NAMALWA (cell line): ENCODE data around the gene THRSP.
A peak's percentile ranks its signal among the peaks of the same experiment; 100 is the strongest.
"Not testable (repeated sequence)": the region's sequence is repeated elsewhere in the genome, so short reads cannot be mapped to it uniquely, and the experiment has no call there.

ENCODE experiments used
- DNase-seq: peaks from one replicate; pipeline ENCODE4 v3.0.0-alpha.2; 2015; ENCODE audit warnings: low spot score

THRSP gene

DNA sequence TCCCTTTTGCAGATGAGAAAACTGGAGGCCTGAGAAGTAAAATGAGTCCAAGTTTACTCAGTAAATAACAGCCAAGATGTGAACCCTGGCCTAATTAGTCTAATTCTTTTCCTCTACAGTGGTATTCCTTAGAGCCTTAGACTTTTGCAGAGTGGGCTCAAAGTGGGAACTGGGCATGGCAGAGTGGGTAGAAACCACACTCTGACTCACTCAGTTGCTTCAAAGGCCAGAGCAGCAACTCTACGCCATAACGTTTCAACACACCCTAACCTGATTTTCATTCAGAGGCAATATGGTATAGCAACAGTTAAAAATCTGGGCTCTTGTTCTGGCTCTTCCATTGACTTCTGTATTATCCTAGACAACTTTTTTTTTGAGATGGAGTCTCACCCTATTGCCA, 2.8 kb downstream of the THRSP start:
- no peak for DNase-seq

DNA sequence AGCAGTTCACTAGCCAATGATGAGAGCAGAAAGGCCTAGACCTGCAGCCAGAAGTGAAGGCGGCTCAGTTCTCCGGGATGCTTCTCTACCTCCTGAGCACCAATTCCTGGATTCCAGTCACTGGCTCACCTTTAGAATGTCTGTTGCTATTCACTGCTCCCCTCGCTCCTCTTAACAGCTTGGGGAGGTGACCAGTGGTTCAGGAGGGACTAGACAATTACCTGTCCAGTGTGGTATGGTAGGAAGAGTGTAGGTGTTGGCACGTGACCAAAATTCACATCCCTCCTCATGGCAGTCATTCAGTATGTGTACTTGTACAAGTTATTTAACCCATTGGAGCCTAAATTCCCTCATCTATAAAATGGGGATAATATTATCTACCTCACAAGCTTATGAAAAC, 4.0 kb downstream of the THRSP start:
- no peak for DNase-seq

DNA sequence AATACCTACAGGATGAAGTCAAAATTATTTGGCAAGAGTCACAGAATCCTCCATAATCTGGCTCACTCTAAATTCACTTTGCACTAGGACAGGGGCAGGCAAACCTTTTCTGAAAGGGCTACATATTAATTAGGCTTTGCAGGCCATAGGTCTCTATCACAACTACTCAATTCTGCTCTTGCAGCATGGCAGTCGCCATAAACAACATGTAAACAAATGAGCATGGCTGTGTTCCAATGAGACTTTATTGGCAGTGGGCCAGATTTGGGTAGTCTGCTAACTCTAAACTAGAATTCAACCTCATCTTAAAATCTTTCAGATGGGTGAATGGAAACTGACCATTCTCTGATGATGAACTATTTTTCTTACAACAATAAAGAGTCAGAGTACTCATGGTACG, 5.8 kb downstream of the THRSP start:
- DNase-seq, result peak; percentile 59

DNA sequence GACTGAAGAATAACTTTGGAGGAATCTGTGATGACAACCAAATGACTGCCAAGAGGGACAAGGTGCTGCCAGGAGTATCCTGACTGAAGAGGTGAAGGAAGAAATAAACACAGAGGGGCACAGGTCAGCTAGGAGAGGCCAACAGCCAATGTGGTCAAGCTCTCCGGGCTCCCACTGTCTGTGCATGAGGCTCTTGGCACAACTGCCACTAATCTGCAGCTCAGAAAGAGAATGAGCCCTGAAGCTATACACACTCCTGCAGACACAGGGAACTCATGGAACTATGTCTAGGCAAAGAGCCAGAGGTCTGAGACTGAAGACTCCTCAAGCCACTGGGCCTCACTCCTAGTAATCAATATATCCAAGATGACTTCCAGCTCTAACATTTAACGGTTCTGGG, 7.0 kb downstream of the THRSP start:
- no peak for DNase-seq

DNA sequence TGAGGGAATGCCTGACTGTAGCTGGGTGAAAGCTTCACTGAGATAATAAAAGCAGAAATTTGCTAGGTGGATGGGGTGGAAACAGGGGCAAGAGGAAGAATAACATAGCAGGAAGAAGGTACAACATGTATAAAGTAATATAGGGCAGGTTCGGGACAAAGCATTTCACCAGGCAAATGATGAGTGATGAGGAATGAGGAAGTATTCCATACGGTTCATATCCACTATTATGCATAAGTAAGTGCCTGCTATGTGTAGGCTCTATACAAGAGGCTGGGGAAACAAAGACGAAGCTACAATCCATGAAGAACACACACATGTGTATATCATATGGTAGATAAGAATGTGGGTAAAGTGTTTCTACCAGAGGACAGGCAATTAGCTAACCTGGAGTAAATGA, 8.1 kb downstream of the THRSP start:
- DNase-seq, result no peak

DNA sequence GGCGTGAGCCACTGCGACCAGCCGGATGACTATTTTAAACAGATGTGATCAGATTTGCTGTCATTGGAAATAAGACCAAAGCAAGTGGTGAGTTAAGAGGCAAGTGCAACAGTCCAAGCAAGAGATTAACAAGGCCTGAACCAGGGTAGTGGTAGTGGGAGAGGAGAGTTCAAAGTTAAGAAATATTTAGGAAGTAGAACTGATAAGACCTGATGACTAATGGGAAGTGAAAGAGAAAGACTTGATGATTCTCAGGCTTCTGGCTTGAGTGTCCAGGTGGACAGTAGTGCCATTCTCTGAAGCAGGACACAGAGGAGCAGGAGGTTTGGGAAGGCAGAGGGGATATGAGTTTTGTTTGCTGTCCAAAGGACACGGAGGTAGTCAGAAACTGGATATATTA, 8.8 kb downstream of the THRSP start:
- no peak for DNase-seq

DNA sequence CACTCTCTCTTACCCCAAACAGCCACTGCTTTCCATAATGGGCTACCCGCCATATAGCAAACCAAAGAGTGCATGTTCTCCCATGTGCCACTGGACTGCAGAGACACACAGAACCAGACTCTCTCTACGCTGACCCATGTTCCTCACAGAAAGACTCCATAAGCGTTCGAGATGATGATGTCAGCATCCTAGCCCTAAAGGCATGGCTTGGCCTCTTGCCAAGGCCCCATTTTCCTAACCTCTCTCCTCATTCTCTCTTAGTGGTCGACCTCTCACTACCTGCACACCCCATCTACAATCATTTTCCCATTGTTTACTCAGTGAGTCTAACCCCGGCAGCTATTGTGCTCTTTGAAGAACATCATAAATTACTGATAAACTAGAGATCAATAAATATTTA, 11.1 kb downstream of the THRSP start:
- DNase-seq, result no peak

DNA sequence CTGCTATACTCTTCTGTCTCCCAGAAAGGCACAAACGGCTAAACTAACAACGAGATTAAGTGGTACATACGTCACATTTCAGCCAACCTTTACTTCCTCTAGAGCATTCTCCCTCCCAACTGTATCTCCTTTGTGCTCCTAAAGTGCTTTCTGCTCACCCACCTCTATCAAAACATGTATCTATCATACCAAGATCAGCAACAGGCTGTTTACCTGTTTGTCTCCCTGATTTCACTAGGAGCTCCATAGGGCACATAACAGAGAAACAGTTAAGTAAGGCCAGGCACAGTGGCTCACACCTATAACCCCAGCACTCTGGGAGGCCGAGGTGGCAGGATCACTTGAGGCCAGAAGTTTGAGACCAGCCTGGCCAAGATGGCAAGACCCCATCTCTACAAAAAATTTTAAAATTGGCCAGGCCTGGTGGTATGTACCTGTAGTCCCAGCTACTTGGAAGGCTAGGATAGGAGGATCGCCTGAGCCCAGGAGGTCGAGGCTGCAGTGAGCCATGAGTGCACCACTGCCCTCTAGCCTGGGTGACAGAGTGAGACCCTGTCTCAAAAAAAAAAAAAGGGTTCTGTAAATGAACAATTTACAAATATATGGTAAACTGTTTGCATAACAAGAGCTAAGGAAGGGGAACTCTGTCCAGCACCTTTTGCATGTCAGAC, 13.2 kb downstream of the THRSP start:
- DNase-seq, result no peak

DNA sequence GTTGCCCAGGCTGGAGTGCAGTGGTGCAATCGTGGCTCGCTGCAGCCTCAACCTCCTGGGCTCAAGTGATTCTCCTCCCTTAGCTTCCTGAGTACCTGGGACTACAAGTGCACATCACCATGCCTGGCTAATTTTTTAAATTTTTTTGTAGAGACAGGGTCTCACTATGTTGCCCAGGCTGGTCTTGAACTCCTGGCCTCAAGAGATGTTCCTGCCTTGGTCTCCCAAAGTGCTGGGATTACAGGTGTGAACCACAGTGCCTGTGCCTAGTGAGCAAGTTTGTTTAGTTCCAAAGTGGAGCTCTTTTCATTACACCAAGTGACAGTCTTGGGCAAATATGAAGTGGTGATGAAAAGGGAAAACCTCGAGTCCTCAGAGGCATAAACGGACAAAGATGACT, 13.9 kb downstream of the THRSP start:
- not testable (repeated sequence) for DNase-seq

DNA sequence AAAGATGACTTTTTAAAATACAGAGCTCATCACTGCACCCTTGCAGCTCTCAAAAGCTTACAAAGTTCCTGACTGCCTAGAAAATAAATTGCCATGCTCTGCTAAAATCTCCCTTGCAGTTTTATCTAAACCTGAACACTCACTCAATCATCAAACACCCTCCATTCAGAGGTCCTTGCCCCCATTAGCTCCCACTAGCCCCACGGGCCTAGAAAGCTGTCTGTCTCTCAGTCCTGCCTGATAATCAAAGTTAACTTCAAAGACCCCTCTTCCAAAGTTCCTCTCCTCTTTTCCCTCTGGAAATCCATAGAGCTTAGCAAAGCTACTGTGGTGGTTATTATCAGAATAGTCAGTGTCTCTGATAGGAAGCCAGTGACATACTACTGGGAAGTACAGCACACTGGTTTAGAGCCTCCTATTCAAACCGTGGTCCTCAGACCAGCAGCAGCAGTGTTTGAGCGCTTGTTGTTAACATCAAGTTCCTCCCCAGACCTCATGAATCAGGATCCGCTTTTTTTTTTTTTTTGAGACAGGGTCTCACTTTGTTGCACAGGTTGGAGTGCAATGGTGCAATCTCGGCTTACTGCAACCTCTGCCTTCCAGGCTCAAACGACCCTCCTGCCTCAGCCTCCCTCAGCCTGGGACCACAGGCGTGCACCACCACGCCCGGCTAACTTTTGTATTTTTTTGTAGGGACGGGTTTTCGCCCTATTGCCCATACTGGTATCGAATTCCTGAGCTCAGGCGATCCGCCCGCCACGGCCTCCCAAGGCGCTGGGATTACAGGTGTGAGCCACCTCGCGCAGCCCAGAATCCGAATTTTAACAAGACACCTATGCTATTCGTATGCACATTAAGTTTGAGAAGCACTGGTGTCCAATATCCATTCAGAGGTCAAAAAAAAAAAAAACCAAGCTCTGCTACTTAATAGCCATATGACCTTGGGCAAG, 14.8 kb downstream of the THRSP start:
- peak; percentile 30 for DNase-seq

DNA sequence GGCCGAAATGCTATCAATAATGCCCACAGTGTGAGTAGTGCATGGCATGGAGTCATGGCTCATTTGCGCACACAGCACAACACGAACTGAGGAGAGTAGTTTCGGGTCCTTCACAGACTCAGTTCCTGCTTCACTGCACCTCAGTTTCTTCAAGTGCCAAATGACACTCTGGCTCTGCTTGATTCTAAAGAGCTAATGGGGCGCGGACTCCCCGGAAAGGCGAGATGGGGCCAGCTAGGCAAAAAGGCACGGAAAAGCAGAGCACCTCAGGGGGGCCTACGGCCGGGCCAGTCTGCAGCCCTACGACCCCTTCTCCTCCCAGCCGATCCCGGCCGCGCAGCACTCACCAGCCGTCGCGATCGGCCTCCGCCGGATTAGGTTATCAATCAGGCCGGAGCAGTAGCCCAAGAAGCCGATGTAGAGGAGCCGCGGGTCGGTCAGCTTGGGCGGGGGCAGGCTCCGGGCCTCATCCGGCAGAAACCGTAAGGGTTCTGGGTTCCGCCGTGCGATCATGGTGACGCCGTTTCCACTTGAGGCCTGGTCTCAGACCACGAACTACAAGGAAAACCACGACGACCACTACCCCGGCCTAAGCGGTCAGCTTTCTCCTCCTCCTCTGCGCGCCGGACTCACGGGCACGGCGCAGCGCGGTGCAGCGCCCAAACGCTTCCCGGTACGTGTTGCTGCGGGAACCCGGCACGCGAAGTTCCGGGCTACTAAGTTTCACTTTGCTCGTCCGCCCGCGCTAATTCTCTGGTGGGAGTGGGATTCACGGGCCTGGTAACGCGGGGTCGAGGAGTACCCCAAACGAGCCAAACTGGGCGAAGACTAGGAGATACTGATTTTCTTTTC, 15.8 kb downstream of the THRSP start, which contains the start of gene NDUFC2:
NDUFC2 (minus strand) TSS at position 631 of the 852 bp plus-strand sequence; CDS start at position 513, 118 bp downstream.
- DNase-seq, result peak; percentile 68

DNA sequence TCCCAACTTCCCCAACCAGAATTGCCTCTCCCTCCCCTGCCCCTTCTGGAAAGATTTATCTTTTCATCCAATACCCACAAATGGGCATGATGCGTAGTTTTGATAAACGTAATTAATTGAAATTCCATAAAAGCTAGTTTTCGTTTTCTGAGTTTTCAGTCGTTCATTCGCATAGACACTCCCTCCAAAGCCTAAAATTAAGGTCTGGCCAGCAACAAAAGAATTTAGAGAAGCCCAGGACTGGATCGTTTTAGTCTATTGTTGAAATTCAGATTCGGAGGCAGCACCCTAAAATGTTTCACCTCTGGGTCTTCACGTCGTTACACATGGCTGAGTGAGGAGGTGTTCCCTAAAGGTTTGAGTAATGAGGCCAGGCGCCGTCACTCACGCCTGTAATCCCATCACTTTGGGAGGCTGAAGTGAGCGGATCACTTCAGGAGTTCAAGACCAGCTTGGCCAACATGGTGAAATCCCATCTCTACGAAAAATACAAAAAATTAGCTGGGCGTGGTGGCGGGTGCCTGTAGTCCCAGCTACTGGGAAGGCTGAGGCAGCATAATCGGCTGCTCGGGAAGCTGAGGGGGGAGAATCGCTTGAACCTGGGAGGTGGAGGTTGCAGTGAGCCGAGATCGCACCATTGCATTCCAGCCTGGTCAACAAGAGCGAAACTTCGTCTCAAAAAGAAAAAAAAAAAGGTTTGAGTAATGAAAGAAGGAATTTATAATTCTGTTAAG, 16.6 kb downstream of the THRSP start:
- no peak for DNase-seq

DNA sequence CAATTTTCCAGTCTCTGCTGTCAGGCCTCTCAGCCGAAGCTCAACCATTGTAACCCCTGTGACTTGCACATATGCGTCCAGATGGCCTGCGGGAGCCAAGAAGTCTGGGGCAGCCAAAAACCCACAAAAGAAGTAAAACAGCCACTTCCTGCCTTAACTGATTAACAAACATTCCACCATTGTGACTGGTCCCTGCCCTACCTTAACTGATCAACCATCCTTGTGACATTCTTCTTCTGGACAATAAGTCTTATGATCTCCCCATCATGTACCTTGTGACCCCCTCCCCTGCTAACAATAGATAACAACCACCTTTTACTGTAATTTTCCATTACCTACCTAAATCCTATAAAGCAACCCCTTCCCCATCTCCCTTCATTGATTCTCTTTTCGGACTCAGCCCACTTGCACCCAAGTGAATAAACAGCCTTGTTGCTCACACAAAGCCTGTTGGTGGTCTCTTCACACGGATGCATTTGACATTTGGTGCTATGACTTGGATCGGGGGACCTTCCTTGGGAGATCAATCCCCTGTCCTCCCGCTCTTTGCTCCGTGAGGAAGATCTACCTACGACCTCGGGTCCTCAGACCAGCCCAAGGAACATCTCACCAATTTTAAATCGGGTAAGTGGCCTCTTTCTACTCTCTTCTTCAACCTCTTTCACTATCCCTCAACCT, 17.3 kb downstream of the THRSP start:
- no peak for DNase-seq

DNA sequence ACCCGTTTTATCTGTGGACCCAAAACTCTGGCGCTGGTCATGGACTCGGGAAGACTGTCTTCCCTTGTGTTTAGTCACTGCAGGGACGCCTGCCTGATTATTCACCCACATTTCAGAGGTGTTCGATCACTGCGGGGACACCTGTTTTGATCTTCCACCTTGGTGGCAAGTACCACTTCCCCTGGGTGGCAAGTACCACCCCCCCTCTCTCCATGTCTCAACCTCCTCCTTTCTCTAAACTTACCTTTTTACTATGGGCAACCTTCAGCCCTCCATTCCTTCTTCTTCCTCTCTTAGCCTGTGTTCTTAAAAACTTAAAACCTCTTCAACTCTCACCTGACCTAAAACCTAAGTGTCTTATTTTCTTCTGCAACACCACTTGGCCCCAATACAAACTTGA, 17.9 kb downstream of the THRSP start:
- no peak for DNase-seq

DNA sequence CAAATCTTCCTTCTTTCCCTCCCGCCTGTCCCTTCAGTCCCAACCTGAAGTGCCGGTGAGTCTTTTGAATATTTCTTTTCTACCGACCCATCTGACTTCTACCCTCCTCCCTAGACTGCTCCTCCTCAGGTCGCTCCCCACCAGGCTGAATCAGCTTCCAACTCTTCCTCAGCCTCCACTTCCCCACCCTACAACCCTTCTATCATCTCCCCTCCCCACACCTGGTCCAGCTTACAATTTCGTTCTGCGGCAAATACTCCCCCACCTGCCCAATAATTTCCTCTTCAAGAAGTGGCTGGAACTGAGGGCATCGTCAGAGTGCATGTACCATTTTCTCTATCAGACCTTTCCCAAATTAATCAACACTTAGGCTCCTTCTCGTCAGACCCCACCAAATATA, 18.5 kb downstream of the THRSP start:
- no peak for DNase-seq

DNA sequence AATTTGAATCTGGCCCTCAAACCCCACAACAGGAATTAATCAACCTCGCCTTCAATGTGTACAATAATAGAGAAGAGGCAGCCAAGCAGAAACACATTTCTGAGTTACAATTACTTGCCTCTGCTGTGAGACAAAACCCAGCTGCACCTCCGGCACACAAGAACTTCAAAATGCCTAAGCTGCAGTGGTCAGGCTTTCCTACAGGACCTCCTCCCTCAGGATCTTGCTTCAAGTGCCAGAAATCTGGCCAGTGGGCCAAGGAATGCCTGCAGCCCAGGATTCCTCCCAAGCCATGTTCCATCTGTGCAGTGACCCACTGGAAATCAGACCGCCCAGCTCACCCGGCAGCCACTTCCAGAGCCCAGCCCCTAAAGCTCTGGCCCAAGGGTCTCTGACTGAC, 19.4 kb downstream of the THRSP start:
- no peak for DNase-seq

DNA sequence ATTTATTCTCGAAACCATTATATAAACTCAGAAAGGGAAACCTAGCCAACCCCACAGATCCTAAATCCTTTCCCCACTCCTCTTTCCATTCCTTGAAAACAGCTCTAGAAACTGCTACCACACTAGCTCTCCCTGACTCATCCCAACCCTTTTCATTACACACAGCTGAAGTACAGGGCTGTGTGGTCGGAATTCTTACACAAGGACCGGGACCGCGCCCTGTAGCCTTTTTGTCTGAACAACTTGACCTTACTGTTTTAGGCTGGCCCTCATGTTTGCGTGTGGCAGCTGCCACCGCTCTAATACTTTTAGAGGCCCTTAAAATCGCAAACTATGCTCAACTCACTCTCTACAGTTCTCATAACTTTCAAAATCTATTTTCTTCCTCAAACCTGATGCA, 20.8 kb downstream of the THRSP start:
- not testable (repeated sequence) for DNase-seq

DNA sequence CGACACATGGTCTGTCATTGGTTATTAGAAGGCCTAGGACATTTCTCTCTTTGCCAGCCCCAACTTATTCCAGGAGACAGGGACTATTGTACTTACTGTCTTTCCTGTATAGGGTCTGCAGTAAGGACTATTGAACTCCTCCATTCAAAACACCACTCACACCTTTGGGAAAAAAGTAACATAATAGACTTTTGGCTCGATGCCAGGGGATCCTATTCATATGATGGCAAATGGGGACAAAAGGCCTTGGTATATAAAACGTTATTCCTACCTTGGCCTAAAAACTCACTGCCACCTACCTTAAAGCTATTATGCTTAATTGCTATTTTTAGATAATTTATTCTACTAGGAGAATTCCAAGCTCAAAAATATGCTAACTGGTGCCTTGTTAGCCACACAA, 22.3 kb downstream of the THRSP start:
- no peak for DNase-seq

DNA sequence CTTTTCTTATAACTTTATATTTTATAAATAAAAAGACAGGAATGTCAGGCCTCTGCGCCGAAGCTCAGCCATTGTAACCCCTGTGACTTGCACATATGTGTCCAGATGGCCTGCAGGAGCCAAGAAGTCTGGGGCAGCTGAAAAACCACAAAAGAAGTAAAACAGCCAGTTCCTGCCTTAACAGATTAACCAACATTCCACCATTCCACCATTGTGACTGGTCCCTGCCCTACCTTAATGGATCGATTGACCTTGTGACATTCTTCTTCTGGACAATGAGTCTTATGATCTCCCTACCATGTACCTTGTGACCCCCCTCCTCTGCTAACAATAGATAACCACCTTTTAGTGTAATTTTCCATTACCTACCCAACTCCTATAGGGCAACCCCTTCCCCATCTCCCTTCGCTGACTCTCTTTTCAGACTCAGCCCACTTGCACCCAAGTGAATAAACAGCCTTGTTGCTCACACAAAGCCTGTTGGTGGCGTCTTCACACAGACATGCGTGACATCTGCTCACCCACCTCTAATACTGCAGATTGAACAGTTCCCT, 22.9 kb downstream of the THRSP start:
- not testable (repeated sequence) for DNase-seq

DNA sequence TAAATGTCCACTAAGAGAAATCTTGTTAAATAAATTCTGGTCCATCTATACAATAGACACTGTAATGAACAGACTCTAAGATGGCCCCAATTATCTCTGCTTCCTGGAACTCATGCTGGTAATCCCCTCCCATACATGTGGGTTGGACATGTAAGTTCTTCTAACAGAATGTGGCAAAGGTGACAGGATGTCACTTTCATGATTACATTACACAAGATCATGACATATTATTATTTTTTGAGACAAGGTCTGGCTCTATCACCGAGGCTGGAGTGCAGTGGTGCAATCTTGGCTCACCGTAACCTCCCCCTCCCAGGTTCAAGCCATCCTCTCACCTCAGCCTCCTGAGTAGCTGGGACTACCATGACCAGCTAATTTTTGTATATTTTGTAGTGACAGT, 30.6 kb downstream of the THRSP start:
- no peak for DNase-seq
